AG20443 (cell line): ENCODE measurements around the gene PAQR5.
"Not testable (repeated sequence)": the region's sequence is repeated elsewhere in the genome, so short reads cannot be mapped to it uniquely, and the experiment has no call there.

Experiments used
- DNase-seq: peaks from one replicate; pipeline ENCODE4 v3.0.0; 2012; ENCODE audit warnings: low spot score, mixed read lengths

PAQR5 gene

DNA sequence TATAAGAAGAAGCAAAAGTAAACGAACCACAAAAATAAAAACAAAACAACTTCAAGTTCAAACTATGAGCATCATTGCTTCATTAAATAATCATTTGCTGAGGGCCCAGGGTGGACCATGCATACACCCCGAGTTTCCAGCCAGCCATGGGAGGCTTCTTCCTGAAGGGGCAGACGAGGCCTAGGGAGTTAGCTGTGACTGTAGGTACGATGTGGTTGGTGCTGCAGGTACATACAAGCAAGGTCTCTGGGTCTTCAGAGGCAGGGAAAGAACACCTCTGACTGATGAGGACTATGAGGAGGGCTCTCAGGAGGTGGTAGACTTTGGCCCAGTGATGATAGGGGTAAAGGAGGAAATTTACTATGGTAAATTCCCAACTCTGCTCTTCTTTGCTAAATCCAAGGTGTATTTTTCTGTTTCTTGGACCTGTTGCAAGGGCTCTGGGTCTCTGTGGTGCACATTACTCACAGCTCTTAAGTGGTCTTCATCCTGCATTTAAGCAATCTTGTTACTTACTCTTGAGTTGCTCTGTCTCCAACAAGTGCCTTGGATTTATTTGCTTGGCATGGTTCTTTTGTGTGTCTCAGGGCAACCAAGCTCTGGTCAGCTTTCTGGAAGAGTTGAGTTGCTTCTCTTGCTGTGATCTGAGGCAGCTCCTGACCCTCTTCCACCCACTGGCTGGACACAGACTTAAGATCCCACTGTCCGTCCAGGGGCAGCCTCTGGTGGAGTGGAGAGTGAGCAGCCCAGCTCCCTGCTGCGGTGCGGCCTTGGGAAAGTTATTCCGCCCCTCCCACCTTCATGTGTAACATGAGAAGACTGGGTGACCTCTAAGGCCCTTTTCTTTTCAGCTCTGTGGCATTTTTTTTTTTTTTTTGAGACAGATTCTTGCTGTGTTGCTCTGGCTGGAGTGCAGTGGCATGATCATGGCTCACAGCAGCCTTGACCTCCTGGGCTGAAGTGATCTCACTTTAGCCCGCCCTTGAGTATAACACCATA is 59.4 kb downstream of the PAQR5 start:
- DNase-seq: peak; percentile 29

DNA sequence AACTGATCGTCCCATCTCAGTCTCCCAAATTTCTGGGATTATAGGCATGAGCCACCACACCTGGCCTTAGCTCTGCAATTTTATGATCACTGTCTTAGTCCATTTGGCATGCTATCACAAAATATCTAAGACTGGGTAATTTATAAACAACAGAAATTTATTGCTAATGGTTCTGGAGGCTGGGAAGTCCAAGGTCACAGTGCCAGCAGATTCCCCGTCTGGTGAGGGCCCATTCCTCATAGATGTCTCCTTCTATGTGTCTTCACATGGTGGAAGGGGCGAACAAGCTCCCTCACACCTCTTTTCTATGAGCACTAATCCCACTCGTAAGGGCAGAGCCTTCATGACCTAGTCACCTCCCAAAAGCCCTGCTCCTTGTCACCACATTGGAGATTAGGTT is 60.1 kb downstream of the PAQR5 start:
- DNase-seq: no peak

DNA sequence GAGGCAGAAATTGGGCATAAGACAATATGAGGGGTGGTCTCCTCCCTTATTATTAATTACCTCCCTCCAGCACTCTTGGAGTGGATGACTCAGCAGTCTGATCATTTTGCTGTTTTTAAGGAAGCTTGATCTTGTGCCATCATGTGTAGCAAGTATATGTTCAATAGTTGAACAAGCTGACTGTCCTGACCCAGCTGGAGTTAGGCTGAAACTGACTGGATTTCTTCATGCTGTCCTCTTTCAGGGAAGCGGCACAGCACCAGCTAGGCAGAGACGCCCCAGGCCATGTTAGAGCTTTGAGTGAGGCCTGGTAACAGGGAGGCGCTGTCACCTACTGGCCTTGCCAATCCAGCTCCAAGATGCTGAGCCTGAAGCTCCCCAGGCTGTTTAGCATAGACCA is 61.0 kb downstream of the PAQR5 start:
- DNase-seq: no peak

DNA sequence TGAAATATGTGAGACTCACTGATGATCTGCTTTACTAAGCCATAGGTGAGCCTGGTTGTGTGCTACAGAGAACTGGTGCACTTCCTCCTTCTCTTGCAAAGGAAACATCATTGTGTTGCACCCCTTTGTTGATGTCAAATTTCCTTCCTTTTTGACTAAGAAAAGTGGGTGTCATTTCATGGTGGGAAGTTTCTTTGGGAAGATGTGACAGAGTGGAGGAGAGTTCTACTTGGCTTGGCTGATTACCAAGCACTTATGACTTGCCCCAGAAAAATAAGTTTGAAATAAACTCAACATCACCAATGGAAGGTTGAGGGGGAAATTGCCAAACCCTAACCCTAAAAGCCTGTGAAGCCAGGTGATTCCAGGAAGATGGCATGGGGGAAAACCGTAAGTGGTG is 61.9 kb downstream of the PAQR5 start:
- DNase-seq: no peak

DNA sequence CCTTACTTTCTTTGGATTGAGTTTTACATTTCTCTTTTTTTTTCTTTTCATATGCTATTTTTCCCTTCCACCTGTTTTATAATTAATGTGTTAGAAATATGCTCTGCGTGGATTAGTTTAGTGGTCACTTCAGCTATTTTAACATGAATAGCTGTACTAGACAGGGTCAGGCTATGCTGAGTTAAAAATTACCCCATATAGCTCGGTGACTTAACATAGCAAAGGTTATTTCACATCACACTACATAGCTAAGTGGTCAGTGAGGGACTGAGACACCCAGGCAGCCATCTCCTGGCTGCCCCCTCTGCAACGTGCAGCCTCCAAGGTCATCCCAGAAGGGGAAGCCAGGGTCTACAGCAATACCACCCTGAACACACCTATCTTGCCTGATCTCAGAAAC is 68.5 kb downstream of the PAQR5 start:
- no peak for DNase-seq

DNA sequence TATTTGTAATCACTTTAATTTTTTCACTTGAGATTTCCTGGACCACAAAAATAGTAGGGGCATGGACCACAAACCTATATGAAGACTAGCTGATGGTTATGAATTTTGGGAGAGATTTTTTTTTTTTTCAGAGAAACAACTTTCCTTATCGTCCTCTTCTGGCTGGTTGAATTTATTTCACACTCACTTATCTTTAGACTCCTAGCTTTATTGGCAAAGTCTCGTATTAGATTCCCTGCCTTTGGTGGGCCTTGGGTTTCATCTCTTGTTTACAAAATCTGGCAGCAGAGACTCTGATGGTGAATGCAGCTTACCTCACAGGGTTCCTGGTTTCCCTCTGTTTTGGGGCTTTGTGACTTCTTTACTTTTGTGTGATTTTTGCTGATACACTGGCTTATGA is 70.9 kb downstream of the PAQR5 start:
- DNase-seq: no peak

DNA sequence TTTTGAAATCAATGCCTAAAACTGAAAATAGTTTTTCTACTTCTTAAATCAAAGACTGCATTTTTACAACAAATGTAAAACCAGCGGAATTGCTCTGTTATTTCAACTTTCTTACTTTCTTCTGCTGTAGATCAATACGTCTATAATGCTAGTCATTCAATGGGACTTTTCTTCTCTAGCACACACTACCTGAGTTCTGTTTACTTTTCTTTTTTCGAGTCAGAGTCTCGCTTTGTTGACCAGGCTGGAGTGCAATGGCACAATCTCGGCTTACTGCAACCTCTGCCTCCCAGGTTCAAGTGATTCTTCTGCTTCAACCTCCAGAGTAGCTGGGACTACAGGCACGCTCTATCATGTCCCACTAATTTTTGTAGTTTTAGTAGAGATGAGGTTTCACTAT is 74.7 kb downstream of the PAQR5 start:
- DNase-seq: no peak

DNA sequence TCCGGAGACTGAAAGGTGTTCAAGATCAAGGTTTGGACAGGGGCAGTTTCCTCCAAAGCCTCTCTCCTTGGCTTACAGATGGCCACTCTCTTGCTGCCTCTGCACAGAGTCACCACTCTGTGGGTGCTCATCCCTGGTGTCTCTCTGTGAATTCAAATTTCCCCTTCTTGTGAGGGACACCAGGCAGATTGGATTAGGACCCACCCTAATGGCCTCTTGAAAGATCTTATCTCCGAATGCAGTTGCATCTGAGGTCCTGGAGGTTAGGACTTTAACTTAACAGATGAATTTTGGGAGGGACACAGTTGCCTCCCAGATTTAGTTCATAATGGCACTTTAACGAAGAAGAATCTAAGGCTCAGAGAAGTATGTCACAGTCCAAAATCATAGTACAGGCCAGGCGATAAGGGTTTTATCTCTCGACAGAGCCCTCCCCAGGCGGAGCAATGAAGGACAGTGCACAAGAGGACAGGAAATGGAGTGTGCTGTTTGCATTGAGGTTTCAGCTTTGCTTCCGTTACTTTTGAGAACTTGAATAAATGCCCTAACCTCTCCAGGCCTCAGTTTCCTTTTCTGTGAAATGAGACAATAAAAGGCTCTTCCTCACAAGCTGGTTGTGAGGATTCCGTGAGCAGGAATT is 76.6 kb downstream of the PAQR5 start:
- DNase-seq: no peak

DNA sequence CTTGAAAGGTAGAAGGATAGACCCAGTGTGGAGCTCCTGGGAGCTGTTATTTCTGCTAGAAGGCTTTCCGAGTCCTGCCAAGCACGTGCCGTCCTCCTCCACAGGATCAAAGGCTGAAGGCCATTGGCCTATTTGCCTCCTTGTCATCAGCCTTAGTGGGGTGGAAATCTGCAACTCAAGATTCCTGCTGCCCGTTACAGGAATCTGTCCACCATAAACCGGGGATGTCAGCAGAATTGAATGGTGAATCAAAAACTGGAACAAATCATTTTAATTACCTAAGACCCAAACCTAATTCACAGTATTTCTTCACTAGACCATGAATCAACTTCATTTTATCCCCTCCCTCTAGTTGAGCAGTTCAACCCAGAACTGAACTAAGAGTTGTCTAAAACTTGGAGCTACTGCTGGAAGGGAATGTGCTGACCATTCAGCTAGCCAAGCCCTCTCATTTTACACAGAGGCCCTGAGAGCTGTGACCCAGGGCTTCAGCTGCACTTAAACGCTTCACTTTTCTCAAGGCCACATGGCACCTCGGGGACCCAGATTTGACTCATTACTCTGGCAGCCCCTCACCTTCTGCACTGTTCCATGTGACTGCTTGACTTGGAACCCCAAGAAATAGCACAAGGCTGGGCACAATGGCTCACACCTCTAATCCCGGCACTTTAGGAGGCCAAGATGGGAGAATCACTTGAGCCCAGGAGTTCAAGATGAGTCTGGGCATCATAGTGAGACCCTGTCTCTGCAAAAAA is 78.7 kb downstream of the PAQR5 start:
- no peak for DNase-seq

DNA sequence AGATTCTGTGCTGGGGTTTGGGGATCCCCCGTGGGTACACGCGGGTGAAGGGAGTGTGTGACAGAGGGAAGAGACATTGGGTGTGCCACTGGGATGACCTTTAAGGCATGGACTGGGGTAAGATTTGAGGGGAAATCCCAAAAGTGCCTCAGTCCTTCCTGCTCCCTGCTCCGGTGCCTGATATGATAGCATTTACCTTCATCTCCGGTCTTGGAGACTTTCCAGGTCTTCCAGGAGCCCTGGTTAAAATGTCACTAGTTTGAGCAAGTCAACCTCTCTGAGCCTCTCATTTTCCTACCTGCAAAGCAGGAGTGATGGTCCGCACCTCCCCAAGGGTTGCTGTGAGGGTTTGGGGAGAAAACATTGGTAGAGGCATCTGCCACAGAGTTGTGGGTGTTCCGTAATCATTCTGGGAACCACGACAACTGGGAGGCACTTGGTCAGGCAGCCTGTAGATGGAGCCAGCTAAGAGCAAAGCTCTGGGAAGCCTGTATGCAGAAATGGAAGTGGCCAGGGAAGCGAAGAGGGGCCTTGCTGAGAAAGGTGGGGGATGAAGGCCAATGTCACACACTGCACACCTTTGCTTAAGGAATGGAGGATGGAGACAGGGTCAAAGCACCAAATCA is 81.5 kb downstream of the PAQR5 start:
- DNase-seq: peak; percentile 35

DNA sequence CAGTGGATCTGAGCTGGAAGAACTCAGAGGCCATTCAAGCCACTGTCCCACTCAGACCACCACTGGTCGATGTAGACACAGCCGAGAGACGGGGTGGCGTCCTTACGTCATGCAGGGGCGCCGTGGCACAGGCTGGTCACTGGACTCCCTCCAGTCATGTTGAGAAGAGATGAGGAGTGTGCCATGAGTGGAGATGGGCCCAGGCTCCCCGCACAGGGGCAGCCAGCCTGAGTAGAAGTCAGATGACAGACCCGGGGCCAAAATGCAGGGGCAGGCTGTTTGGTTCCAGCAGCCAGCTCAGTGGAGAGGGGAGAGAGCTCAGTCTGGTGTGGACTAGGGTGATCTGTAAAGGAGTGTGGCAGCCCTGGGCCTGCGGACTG is 82.0 kb downstream of the PAQR5 start:
- DNase-seq: no peak

DNA sequence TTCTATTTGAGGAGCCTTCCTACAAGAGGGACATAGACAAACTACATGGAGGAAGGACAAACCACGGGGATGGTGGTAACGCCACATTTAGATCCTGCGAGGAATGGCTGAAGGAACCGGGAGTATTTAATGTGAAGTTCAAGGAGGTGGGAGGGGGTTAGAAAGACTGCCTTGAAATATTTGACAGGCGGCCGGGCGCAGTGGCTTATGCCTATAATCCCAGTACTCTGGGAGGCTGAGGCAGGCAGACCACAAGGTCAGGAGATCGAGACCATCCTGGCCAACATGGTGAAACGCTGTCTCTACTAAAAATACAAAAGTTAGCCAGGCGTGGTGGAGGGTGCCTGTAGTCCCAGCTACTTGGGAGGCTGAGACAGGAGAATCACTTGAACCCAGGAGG is 83.5 kb downstream of the PAQR5 start:
- DNase-seq: not testable (repeated sequence)

DNA sequence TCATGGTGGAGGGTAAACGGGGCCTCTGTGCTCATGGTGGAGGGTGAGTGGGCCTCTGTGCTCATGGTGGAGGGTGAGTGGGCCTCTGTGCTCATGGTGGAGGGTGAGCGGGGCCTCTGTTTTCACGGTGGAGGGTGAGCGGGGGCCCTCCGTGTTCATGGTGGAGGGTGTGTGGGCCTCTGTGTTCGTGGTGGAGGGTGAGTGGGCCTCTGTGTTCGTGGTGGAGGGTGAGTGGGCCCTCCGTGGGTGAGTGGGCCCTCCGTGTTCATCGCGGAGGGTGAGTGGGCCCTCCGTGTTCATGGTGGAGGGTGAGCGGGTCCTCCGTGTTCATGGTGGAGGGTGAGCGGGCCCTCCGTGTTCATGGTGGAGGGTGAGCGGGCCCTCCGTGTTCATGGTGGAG is 85.4 kb downstream of the PAQR5 start:
- DNase-seq: not testable (repeated sequence)

DNA sequence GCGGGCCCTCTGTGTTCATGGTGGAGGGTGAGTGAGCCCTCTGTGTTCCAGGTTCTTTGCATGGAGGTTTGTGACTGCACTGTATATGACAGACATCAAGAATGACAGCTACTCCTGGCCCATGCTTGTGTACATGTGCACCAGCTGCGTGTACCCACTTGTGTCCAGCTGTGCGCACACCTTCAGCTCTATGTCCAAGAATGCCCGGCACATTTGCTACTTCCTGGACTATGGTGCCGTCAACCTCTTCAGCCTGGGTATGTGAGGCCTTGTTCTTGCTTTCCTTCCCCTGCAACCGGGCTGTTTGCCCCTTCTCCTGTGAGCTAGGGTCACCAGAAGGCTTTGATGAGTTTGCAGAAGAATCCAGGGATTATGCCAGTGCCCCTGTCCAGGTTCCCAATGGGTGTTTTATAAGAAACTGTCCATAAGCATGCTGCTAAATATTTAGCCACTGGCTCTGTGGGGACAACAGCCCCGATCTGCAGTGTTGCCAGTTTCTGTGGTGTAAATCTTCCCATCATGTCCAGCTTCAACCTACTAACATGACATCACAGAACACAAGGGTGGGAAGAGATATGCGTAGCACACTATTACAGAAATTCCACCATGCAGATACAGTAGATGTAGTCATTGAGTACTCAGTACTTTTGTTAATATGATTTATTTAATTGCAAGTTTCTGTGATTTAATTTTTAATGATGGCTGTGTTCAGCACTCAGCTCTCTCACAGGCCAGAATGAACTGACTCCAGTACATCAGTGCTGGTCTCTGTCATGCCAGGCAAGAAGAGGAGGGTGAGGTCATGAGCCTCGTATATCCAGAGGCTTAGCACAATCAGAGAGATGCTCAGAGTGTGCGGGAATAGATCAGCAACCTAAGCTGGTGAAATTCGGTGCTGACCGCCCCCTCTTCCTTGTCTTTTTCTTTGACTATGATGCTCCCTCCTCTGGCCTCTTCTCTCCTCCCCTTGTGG is 86.2 kb downstream of the PAQR5 start:
- no peak for DNase-seq

DNA sequence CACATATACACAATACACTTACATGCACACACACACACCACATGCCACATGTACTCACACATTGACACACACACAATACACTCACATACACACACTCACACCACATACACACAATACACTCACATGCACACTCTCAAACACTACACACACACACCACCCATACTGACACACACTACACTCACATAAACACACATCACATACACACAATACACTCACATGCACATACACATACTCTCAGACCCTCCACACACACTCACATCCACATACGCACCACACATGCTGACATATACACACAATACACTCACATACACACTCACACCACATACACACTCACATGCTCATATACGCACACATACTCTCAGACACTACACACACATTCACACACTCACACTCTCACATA is 87.1 kb downstream of the PAQR5 start:
- no peak for DNase-seq

DNA sequence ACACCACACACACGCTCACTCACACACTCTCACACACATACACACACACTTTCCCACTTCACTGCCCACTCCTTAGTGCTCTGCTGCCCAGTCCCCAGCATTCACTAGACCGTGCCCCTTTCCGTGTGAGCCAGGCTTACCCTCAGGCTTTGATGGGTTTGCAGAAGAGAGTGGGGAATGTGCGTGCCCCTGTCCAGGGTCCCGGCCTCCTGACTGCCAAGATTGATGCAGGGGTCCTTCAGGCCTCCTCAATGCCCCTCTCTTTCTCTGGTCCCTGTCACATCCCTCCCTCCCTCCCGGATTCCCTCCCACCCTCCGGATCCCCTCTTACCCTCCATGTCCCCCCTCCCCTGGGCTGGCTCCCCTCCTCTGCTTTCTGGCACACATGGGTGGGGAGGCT is 87.6 kb downstream of the PAQR5 start:
- DNase-seq: no peak

DNA sequence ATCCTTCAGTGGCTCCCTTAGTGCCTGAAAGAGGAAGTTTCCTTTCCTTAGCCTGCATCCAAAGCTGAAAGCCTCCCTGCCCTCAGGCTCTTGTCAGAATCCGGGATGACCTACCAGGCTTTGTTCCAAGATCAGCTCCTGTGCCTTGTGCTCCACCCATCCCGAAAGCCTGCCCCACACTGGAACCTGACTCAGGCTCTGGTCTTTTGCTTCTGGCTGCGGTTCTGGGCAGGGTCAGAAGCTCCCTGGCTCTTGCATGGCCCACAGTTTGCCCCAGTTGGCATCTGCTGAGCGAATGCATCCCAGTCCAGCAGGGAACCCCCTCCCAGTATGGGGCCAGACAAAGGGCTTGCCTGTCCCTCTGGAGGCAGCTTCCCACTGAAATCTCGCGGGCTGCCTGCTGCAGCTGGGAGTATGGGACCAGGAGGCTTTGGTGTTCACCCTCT is 89.6 kb downstream of the PAQR5 start:
- DNase-seq: peak; percentile 75

DNA sequence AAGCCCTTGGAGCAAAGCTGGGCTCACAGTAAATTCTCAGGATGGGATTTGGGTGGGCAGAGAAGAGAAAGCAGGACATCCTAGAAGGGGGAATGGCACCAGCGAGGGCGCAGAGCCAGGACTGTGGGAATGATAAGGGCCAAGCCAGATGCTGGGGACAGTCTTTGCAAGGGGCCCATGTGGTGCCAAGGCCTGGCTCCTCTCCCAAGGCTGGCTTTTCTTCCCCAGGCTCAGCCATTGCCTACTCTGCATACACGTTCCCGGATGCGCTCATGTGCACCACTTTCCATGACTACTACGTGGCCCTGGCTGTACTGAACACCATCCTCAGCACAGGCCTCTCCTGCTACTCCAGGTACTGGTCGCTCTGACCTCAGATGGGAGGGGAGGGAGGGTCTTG is 90.7 kb downstream of the PAQR5 start:
- DNase-seq: no peak

DNA sequence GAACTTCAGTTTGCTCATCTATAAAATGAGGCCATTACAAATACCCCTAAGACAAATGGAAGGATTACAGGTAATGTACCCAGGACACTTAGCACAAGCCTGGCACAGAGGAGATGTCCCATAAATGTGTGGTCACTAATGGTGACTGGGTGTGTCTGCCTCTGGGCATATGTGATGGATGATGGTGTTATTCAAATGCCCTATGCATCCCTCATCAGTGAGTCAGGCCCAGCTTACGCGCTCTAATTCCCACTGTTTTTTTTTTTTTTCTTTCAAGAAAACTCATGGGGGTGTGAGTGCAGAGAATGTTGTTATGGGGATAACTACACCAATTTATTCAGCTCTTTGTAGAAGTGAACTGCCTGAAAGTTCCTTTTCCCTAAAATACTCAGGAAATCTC is 91.9 kb downstream of the PAQR5 start:
- peak; percentile 83 for DNase-seq

DNA sequence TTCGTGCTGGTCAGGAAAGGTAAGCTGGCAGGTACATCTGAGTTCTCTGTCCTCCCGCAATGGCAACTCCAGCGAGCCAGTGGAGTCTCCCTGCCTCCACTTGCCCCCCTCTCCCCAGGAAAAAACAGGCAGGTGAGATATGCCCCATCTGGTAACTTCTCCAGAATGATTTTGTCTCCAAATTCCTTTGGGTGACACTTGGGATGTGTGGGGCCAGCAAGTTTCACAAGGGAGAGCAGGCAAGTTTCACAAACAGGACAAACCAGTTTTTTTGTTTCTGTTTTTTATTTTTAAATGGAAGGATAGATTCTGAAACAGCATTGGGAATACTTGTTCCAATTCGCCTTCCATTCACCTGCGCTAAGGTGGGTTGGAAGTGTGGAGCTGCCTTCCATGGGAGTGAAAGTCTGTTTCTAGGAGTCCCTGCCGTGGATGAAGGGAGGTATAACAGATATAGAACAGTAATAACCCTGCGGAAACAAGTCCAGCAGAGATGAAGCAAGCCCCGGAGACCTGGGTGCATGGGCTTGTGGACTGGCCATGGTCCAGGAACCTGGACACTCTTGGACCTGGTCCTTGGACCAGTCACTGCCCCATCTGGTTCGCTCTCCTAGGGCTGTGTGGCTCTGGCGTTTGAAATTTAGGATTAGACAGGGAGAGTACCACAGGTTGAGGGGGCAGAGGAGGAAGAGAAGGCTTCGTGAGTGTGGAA is 92.5 kb downstream of the PAQR5 start:
- DNase-seq: no peak
